Neuronal stem cell (in vitro differentiated cells): ENCODE results near the gene TMC1.

Experiments used
- DNase-seq: peaks from one replicate; pipeline ENCODE4 v3.0.0-alpha.2; 2013; ENCODE audit warnings: low spot score
- H2AFZ ChIP-seq: one replicate; pipeline ENCODE4 v1.6.1; 2013; ENCODE audit warnings: mild to moderate bottlenecking, low read length, inconsistent platforms
- H2AK5ac ChIP-seq: 2 replicates; pipeline ENCODE4 v1.6.1; 2013; ENCODE audit warnings: low read depth, mild to moderate bottlenecking, inconsistent platforms, low read length, moderate library complexity, mixed read lengths
- H2BK120ac ChIP-seq: 2 replicates; pipeline ENCODE4 v1.6.1; 2013; ENCODE audit warnings: low read depth, mild to moderate bottlenecking, inconsistent platforms, low read length, moderate library complexity, mixed read lengths
- H2BK12ac ChIP-seq: one replicate; pipeline ENCODE4 v1.6.1; 2013; ENCODE audit warnings: low read length, inconsistent platforms
- H2BK15ac ChIP-seq: 2 replicates; pipeline ENCODE4 v1.6.1; 2013; ENCODE audit warnings: mild to moderate bottlenecking, low read length, inconsistent platforms, mixed read lengths
- H2BK5ac ChIP-seq: one replicate; pipeline ENCODE4 v1.6.1; 2013; ENCODE audit warnings: inconsistent platforms, mild to moderate bottlenecking, low read length, moderate library complexity
- H3K14ac ChIP-seq: one replicate; pipeline ENCODE4 v1.6.1; 2013; ENCODE audit warnings: low read length, inconsistent platforms
- H3K18ac ChIP-seq: 2 replicates; pipeline ENCODE4 v1.6.1; 2013; ENCODE audit warnings: low read length, inconsistent platforms
- H3K23ac ChIP-seq: 2 replicates; pipeline ENCODE4 v1.6.1; 2013; ENCODE audit warnings: low read depth, mild to moderate bottlenecking, mixed read lengths, low read length, inconsistent platforms; ENCODE audit not compliant: poor library complexity
- H3K27ac ChIP-seq: replicated peaks from 3 replicates; pipeline ENCODE4 v1.5.1; 2013; ENCODE audit warnings: low read length, inconsistent platforms
- H3K27me3 ChIP-seq, 3 experiments: 2 replicates each; pipeline ENCODE4 v1.6.1; 2013; ENCODE audit warnings: low read length in 3 of 3, mild to moderate bottlenecking in 2 of 3, inconsistent platforms in 1 of 3, low read depth in 1 of 3, mixed read lengths in 1 of 3, moderate library complexity in 1 of 3; ENCODE audit not compliant: control insufficient read depth in 3 of 3, insufficient read depth in 3 of 3
- H3K36me3 ChIP-seq, 2 donors: replicated peaks in 1 of 2; 2 replicates each; pipeline ENCODE4 v1.6.1; 2013; ENCODE audit warnings: low read length in 2 of 2; ENCODE audit not compliant: control insufficient read depth in 2 of 2, insufficient read depth in 2 of 2
- H3K4ac ChIP-seq: 2 replicates; pipeline ENCODE4 v1.6.1; 2013; ENCODE audit warnings: inconsistent platforms, mild to moderate bottlenecking, low read length, moderate library complexity
- H3K4me1 ChIP-seq, 2 donors: 1 replicate in 1 of 2; 2 replicates in 1 of 2; pipeline ENCODE4 v1.6.1; 2013; ENCODE audit warnings: low read length in 2 of 2, low read depth in 1 of 2; ENCODE audit not compliant: control insufficient read depth in 2 of 2, insufficient read depth in 1 of 2
- H3K4me2 ChIP-seq: one replicate; pipeline ENCODE4 v1.6.1; 2013; ENCODE audit warnings: mild to moderate bottlenecking, low read length, inconsistent platforms; ENCODE audit not compliant: insufficient read depth, poor library complexity, severe bottlenecking
- H3K4me3 ChIP-seq, 2 donors: 2 replicates each; pipeline ENCODE4 v1.5.1; 2013; ENCODE audit warnings: low read length in 2 of 2, mild to moderate bottlenecking in 2 of 2, inconsistent platforms in 1 of 2, moderate library complexity in 1 of 2
- H3K79me1 ChIP-seq: one replicate; pipeline ENCODE4 v1.6.1; 2013; ENCODE audit warnings: low read depth, mild to moderate bottlenecking, inconsistent platforms, low read length, moderate library complexity
- H3K9ac ChIP-seq: one replicate; pipeline ENCODE4 v1.6.1; 2013; ENCODE audit warnings: mild to moderate bottlenecking, low read depth, low read length, inconsistent platforms; ENCODE audit not compliant: poor library complexity
- H3K9me3 ChIP-seq, 2 donors: replicated peaks in 1 of 2; 2 replicates each; pipeline versions ENCODE3 to v1.6.1; 2013; ENCODE audit warnings: low read length in 2 of 2, mild to moderate bottlenecking in 2 of 2, inconsistent platforms in 1 of 2, low read depth in 1 of 2, mixed read lengths in 1 of 2, moderate library complexity in 1 of 2; ENCODE audit not compliant: control insufficient read depth in 2 of 2, insufficient read depth in 1 of 2
- H4K8ac ChIP-seq: one replicate; pipeline ENCODE4 v1.6.1; 2013; ENCODE audit warnings: low read depth, mild to moderate bottlenecking, inconsistent platforms, low read length, moderate library complexity
- H4K91ac ChIP-seq: one replicate; pipeline ENCODE4 v1.6.1; 2013; ENCODE audit warnings: low read length, low read depth, mild to moderate bottlenecking, inconsistent platforms; ENCODE audit not compliant: poor library complexity
- WGBS, 2 donors: extraction: QIAGEN DNeasy Blood & Tissue Kit; methylation state at CpG; one replicate each; pipeline ENCODE4 v1.1.7; 2013; ENCODE audit warnings: missing lambda C conversion rate in 2 of 2, mixed read lengths in 1 of 2; ENCODE audit not compliant: insufficient read length in 2 of 2, insufficient replicate concordance in 1 of 2; ENCODE audit errors: extremely low coverage in 2 of 2; 5-methylcytosine and 5-hydroxymethylcytosine counted together

The TMC1 gene

DNA sequence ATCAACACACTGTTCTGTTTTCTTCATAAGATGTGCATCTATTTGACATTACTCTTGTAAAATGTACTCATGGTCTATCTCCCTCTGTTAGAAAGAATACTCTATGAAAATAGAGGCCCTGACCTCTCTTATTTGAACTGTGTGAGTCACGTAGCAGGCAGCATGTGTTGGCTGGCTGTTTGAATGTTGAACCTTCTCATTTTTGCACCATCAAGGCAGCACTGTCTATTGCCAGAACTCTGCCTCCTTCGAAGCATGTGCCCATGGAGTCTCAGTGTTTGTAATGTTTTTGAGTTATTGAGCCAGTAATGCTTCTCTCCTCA lies 287.0 kb downstream of the TMC1 start:
- Histone ChIP-seq H4K91ac (no peak overlapping the region), H2BK5ac (no peak overlapping the region), H2AFZ (no peak overlapping the region), H2AK5ac (no peak overlapping the region), H3K79me1 (no peaks in the 10 kb centered on the region), H3K4me3 (no peak overlapping the region), H2BK12ac (no peak overlapping the region), H3K9ac (no peak overlapping the region), H3K36me3 (no peaks in the 10 kb centered on the region), H2BK120ac (no peak overlapping the region), H3K27me3 (no peaks in the 10 kb centered on the region), H2BK15ac (no peak overlapping the region), H3K18ac (no peak overlapping the region), H3K27ac (no peak overlapping the region), H3K14ac (no peak overlapping the region), H4K8ac (no peak overlapping the region), H3K23ac (no peak overlapping the region), H3K4ac (no peak overlapping the region), H3K4me1 (no peaks in the 10 kb centered on the region), H3K9me3 (no peaks in the 10 kb centered on the region), H3K4me2 (no peak overlapping the region)
- DNase-seq, result no peak
- WGBS, 2 donors, result no CpG with 5 or more reads among the region's 2 CpGs

GRCh38 chr9:72809586-72809985 lies 288.2 kb downstream of the TMC1 start:
- Histone ChIP-seq H3K9ac (no peak overlapping the region), H3K27me3 (no peaks in the 10 kb centered on the region), H3K36me3 (no peaks in the 10 kb centered on the region), H2BK120ac (no peak overlapping the region), H3K14ac (no peak overlapping the region), H3K23ac (no peak overlapping the region), H2BK12ac (no peak overlapping the region), H3K79me1 (no peaks in the 10 kb centered on the region), H3K4me3 (no peak overlapping the region), H2AK5ac (no peak overlapping the region), H3K18ac (no peak overlapping the region), H4K8ac (no peak overlapping the region), H3K4ac (no peak overlapping the region), H3K4me1 (no peaks in the 10 kb centered on the region), H2AFZ (no peak overlapping the region), H3K9me3 (no peaks in the 10 kb centered on the region), H3K27ac (no peak overlapping the region), H3K4me2 (no peak overlapping the region), H4K91ac (no peak overlapping the region), H2BK15ac (no peak overlapping the region), H2BK5ac (no peak overlapping the region)
- no peak for DNase-seq
- no CpG with 5 or more reads among the region's 3 CpGs for WGBS, 2 donors

GRCh38 chr9:72812559-72813111 lies 291.2 kb downstream of the TMC1 start:
- H3K36me3 ChIP-seq, result no peaks in the 10 kb centered on the region
- H3K27me3 ChIP-seq, result no peaks in the 10 kb centered on the region
- H3K23ac ChIP-seq, result no peak overlapping the region
- no peak overlapping the region for H4K8ac ChIP-seq
- H2AFZ ChIP-seq, result no peak overlapping the region
- DNase-seq, result no peak
- H3K18ac ChIP-seq, result no peak overlapping the region
- no peak overlapping the region for H4K91ac ChIP-seq
- H3K4me2 ChIP-seq, result no peak overlapping the region
- H3K4me3 ChIP-seq, result no peak overlapping the region
- H3K9me3 ChIP-seq, result no peaks in the 10 kb centered on the region
- H3K4ac ChIP-seq, result no peak overlapping the region
- no CpG with 5 or more reads among the region's 2 CpGs for WGBS, 2 donors
- no peak overlapping the region for H3K14ac ChIP-seq
- no peak overlapping the region for H2BK12ac ChIP-seq
- no peak overlapping the region for H2BK5ac ChIP-seq
- H2BK120ac ChIP-seq, result no peak overlapping the region
- no peak overlapping the region for H3K9ac ChIP-seq
- no peaks in the 10 kb centered on the region for H3K4me1 ChIP-seq
- H2AK5ac ChIP-seq, result no peak overlapping the region
- no peaks in the 10 kb centered on the region for H3K79me1 ChIP-seq
- no peak overlapping the region for H3K27ac ChIP-seq
- H2BK15ac ChIP-seq, result no peak overlapping the region

DNA sequence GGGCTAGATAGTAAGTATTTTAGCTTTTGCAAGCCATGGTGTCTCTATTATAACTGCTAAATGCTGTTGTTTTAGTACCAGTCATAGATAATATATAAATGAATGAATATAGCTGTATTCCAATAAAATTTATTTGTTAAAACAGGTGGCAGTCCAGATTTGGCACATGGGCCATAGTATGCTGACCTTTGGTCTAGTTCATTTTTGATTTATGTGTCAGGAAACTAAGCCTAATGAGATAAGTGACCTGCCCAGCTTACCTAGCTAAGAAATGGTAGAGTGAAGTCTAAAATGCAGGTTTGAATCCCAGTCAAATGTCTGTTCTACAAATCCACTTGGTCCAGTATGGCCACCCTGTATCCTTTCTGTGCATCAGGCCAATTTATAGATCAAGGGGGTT lies 292.1 kb downstream of the TMC1 start:
- H3K14ac ChIP-seq, result no peak overlapping the region
- H3K27ac ChIP-seq, result no peak overlapping the region
- no peak overlapping the region for H3K18ac ChIP-seq
- no peak overlapping the region for H2BK120ac ChIP-seq
- no peak overlapping the region for H4K91ac ChIP-seq
- no peaks in the 10 kb centered on the region for H3K79me1 ChIP-seq
- no peak overlapping the region for H2BK12ac ChIP-seq
- H2BK15ac ChIP-seq, result no peak overlapping the region
- no peak overlapping the region for H3K4me3 ChIP-seq
- no peak overlapping the region for H2BK5ac ChIP-seq
- no peaks in the 10 kb centered on the region for H3K9me3 ChIP-seq
- H3K4ac ChIP-seq, result no peak overlapping the region
- DNase-seq, result no peak
- no peak overlapping the region for H3K9ac ChIP-seq
- no peaks in the 10 kb centered on the region for H3K36me3 ChIP-seq
- no peak overlapping the region for H3K4me2 ChIP-seq
- no peak overlapping the region for H3K23ac ChIP-seq
- no peak overlapping the region for H2AFZ ChIP-seq
- no peak overlapping the region for H4K8ac ChIP-seq
- H2AK5ac ChIP-seq, result no peak overlapping the region
- H3K27me3 ChIP-seq, result no peaks in the 10 kb centered on the region
- no peaks in the 10 kb centered on the region for H3K4me1 ChIP-seq
